GM21367 (cell line): Measurements from ENCODE around the gene PRRC2B.

Experiments used
- ATAC-seq: cut with Tn5 transposase; IDR thresholded peaks from one replicate; pipeline ENCODE4 v1.9.1; 2021; ENCODE audit not compliant: unreplicated experiment

The PRRC2B gene

DNA sequence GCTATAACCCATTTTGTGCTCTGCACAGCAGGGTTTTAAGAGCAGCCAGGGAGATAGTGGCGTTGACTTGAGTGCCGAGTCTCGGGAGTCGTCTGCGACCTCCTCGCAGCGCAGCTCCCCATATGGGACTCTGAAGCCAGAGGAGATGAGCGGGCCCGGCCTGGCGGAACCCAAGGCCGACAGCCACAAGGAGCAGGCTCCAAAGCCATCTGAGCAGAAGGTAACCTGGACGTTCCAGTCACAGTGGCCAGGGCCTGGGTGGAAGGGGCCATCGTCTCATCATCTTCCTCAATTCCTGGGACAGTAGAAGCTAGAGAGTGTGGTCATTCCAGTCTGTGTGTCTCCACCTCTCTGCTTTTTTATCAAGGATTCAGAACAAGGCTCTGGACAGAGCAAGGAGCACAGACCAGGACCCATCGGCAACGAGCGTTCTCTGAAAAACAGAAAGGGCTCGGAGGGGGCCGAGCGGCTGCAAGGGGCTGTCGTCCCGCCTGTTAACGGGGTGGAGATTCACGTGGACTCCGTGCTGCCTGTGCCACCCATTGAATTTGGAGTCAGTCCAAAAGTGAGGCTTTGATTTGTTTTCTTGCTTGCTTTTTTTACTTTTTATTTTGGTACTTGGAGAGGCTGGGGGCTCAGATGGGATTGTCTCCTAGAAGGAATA, 88.6 kb downstream of the PRRC2B start:
- ATAC-seq = no peak

DNA sequence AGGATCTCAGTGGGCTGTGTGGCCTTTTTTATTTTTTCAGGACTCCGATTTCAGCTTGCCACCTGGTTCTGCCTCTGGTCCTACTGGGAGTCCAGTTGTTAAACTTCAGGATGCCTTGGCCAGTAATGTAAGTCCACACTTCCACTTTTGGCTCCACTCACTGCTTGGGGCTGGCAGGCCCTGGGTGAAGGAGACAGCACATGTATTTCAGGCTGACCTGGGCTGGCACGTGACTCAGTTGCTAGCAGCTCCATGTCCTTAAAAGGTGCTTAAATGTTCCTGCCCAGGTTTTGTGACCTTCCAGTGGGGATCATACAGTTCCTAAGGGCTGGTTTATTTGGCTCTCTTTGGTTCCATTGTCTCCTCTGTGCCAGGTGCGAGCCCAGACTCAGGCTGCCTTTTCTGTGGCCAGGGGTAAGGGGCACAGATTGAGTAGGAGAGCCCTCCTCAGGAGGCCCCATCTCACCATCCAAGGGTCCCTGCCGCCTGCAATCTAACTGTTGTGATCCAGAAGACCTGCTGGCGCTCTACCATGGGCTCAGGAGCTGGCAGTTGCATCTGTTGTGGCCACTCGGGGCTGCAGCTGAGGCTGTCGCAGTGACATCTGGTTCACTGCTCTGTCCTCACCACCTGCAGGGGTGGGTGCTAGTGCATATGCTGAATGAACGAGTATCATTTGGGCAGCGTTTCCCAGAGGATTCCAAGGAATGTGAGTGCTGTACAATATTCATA, 89.6 kb downstream of the PRRC2B start:
- ATAC-seq = no peak

- no peak for ATAC-seq
These were observed 90.2 kb downstream of the PRRC2B start for GRCh38 chr9:131484051-131484445.

- ATAC-seq = no peak
These were observed 90.8 kb downstream of the PRRC2B start for GRCh38 chr9:131484560-131485185.

GRCh38 chr9:131485206-131485605, 91.3 kb downstream of the PRRC2B start:
- ATAC-seq = no peak

GRCh38 chr9:131485728-131486422, 92.0 kb downstream of the PRRC2B start:
- no peak for ATAC-seq

DNA sequence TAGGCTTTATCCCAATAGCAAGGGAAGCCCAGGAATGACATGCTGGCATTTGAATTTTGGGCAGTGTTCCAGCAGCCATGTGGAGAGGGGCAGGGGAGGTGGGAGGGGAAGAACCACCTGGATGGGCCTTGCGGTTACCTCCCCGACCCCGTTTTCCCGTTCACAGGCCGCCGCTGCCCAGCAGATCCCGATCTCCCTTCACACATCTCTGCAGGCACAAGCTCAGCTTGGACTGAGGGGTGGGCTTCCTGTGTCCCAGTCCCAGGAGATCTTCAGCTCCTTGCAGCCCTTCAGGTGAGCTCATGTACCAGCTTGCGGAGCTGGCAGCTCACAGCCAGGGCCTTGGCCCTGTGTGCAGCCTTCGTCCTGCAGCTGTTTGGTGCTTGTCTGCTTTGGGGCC, 93.1 kb downstream of the PRRC2B start:
- ATAC-seq = no peak

GRCh38 chr9:131487621-131488031, 93.7 kb downstream of the PRRC2B start:
- no peak for ATAC-seq

GRCh38 chr9:131490514-131490913, 96.6 kb downstream of the PRRC2B start:
- no peak for ATAC-seq

GRCh38 chr9:131491001-131491710, 97.3 kb downstream of the PRRC2B start:
- no peak for ATAC-seq

GRCh38 chr9:131492070-131492469, 98.2 kb downstream of the PRRC2B start:
- ATAC-seq = no peak

GRCh38 chr9:131494296-131494870, 100.5 kb downstream of the PRRC2B start:
- no peak for ATAC-seq

DNA sequence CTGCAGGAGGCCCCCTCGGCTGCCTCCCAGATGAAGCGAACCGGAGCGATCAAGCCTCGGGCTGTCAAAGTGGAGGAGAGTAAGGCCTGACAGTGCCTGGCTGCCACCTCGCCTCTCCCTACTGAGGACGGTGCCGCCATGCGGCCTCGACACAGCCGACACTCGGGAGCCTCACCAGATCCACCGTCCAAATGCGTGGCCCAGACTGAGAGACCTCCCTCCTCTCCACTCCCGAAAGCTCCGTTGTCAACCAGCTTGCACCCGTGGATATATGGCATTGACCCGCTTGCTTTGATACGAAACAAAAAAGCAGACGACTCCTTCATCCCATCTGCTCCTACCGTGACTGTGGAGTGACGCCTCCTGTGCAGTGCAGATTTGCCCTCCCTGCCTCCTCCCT, 101.9 kb downstream of the PRRC2B start:
- no peak for ATAC-seq

- no peak for ATAC-seq
These were observed 103.0 kb downstream of the PRRC2B start for GRCh38 chr9:131496844-131497405.

- ATAC-seq = no peak
These were observed 105.4 kb downstream of the PRRC2B start for GRCh38 chr9:131499254-131499767.

- ATAC-seq = no peak
These were observed 106.5 kb downstream of the PRRC2B start for GRCh38 chr9:131500377-131500776.

DNA sequence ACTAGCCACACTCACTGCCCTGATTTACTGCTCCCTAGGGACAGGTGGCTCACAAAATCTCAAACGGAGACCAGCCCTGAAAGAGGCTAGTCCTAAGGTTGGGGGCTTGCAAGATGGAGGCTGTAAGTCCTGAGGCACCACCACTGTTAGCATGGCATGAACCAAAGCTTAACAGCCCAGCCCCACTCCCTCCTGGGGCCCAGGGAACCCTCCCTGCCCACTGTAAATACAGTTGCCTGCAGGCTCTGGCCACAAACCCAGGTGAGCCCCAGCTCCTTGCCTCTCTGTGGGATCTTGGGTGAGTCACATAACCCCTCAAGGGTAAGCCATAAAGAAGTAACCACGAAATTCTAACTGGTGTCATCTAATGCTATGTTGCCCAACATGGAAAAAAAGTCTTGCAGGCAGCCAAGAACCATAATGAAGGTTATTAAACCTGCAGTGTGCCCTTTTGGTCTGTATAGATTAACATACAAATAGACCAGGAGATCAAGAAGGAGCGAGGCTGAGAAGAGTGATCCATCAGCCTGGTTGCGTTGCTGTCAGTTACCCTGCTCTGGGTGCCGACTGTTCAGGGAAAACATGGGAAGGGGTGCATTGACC, 107.2 kb downstream of the PRRC2B start:
- ATAC-seq = no peak

GRCh38 chr9:131502781-131503625, 109.1 kb downstream of the PRRC2B start, which contains the start of gene POMT1:
Gene POMT1 (plus strand): TSS chr9:131502918. CDS start chr9:131504219, 1,301 bp downstream.
- peak; percentile 69 for ATAC-seq
